ENCODE measurements around the gene MSMP. TPM values are rescaled to one million over a fixed set of nuclear protein-coding genes. Genes with fewer than 3 reads are reported as not detected.

Gene MSMP
- total and polyA plus RNA-seq, 9 of the 15 experiments (the other 6 are each of a cell fraction or from before 2014, with no cell fraction given): 0.60 TPM; not detected in 8

DNA sequence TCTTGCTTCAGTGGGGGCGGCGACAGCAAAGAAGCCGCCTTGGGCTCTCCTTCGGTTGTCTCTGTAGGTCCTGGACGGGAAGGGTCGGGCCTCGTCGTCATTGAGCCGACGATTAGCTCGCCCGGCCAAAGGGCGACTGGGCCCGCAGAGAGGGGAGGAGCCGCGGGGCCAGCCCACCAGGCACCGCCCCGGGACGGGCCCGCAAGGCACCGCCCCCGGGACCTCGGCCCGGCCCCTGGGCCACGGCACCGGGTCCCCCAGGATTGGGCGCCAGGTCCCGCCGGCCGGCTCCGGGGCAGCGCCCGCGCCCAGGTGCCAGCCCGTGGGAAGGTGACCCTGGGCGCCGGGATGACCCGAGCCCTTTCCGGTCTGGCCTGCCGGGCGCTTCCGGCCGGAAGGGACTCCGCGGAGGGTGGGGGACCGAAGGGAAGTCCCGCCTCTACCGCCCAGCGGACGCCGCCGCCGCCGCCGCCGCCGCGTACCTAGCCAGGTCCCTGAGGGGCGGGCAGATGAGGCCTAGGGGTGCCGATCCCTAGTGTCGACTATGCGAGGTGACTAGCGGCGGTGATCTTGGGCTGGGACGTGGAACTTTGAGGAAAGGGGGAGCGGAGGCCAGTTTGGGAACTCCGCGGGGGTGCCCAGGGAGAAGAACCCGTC, 5.1 kb downstream of the MSMP start, which contains the start of the genes GBA2 and RGP1 (continued):
- peak; percentile 38; the same call in 1 of the 2 replicates for TF ChIP-seq ATF7 (IDR thresholded peaks at IDR 0.05)
- no peak for TF ChIP-seq SETDB1 (IDR thresholded peaks at IDR 0.05; ENCODE audit: low read length)
- TF ChIP-seq, protein P1, sequence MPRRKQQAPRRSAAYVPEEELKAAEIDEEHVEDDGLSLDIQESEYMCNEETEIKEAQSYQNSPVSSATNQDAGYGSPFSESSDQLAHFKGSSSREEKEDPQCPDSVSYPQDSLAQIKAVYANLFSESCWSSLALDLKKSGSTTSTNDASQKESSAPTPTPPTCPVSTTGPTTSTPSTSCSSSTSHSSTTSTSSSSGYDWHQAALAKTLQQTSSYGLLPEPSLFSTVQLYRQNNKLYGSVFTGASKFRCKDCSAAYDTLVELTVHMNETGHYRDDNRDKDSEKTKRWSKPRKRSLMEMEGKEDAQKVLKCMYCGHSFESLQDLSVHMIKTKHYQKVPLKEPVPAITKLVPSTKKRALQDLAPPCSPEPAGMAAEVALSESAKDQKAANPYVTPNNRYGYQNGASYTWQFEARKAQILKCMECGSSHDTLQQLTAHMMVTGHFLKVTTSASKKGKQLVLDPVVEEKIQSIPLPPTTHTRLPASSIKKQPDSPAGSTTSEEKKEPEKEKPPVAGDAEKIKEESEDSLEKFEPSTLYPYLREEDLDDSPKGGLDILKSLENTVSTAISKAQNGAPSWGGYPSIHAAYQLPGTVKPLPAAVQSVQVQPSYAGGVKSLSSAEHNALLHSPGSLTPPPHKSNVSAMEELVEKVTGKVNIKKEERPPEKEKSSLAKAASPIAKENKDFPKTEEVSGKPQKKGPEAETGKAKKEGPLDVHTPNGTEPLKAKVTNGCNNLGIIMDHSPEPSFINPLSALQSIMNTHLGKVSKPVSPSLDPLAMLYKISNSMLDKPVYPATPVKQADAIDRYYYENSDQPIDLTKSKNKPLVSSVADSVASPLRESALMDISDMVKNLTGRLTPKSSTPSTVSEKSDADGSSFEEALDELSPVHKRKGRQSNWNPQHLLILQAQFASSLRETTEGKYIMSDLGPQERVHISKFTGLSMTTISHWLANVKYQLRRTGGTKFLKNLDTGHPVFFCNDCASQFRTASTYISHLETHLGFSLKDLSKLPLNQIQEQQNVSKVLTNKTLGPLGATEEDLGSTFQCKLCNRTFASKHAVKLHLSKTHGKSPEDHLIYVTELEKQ (CRISPR knock-in tag; IDR thresholded peaks at IDR 0.05): no peak
- no peak for TF ChIP-seq CHD1 (IDR thresholded peaks at IDR 0.05; ENCODE audit: low read length)
- no peak for TF ChIP-seq SMARCB1 (IDR thresholded peaks at IDR 0.05; ENCODE audit: insufficient read length, low read depth)
- no peak for TF ChIP-seq FOSL1 (tag; conservative IDR thresholded peaks at IDR 0.05)
- no peak for TF ChIP-seq CBX5 (IDR thresholded peaks at IDR 0.05; ENCODE audit: borderline replicate concordance, low read depth)
- TF ChIP-seq HMG20B (CRISPR knock-in tag; IDR thresholded peaks at IDR 0.05): no peak
- TF ChIP-seq BCOR (IDR thresholded peaks at IDR 0.05): no peak
- TF ChIP-seq FOXA1 (IDR thresholded peaks at IDR 0.05; ENCODE audit: borderline replicate concordance): no peak
- TF ChIP-seq, protein P2, sequence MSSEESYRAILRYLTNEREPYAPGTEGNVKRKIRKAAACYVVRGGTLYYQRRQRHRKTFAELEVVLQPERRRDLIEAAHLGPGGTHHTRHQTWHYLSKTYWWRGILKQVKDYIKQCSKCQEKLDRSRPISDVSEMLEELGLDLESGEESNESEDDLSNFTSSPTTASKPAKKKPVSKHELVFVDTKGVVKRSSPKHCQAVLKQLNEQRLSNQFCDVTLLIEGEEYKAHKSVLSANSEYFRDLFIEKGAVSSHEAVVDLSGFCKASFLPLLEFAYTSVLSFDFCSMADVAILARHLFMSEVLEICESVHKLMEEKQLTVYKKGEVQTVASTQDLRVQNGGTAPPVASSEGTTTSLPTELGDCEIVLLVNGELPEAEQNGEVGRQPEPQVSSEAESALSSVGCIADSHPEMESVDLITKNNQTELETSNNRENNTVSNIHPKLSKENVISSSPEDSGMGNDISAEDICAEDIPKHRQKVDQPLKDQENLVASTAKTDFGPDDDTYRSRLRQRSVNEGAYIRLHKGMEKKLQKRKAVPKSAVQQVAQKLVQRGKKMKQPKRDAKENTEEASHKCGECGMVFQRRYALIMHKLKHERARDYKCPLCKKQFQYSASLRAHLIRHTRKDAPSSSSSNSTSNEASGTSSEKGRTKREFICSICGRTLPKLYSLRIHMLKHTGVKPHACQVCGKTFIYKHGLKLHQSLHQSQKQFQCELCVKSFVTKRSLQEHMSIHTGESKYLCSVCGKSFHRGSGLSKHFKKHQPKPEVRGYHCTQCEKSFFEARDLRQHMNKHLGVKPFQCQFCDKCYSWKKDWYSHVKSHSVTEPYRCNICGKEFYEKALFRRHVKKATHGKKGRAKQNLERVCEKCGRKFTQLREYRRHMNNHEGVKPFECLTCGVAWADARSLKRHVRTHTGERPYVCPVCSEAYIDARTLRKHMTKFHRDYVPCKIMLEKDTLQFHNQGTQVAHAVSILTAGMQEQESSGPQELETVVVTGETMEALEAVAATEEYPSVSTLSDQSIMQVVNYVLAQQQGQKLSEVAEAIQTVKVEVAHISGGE (CRISPR knock-in tag; IDR thresholded peaks at IDR 0.05): peak; percentile 77 to 95 (median 93); a peak in 5 of 6 replicates
- TF ChIP-seq, protein P3, sequence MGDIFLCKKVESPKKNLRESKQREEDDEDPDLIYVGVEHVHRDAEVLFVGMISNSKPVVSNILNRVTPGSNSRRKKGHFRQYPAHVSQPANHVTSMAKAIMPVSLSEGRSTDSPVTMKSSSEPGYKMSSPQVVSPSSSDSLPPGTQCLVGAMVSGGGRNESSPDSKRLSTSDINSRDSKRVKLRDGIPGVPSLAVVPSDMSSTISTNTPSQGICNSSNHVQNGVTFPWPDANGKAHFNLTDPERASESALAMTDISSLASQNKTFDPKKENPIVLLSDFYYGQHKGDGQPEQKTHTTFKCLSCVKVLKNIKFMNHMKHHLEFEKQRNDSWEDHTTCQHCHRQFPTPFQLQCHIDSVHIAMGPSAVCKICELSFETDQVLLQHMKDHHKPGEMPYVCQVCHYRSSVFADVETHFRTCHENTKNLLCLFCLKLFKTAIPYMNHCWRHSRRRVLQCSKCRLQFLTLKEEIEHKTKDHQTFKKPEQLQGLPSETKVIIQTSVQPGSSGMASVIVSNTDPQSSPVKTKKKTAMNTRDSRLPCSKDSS (IDR thresholded peaks at IDR 0.05; ENCODE audit: low read depth, partially characterized antibody): no peak
- TF ChIP-seq ZBTB7A (IDR thresholded peaks at IDR 0.05; ENCODE audit: borderline replicate concordance, control insufficient read depth, low read depth, low read length): peak; percentile 26; the same call in 1 of the 2 replicates
- TF ChIP-seq POLR2G (IDR thresholded peaks at IDR 0.05; ENCODE audit: low read depth, low read length): peak; percentile 91
- TF ChIP-seq ZNF764 (CRISPR knock-in tag; IDR thresholded peaks at IDR 0.05; ENCODE audit: low read depth): no peak
- TF ChIP-seq ZNF274 (IDR thresholded peaks at IDR 0.05; ENCODE audit: borderline replicate concordance, low read depth, low read length): no peak
- TF ChIP-seq, protein P4, sequence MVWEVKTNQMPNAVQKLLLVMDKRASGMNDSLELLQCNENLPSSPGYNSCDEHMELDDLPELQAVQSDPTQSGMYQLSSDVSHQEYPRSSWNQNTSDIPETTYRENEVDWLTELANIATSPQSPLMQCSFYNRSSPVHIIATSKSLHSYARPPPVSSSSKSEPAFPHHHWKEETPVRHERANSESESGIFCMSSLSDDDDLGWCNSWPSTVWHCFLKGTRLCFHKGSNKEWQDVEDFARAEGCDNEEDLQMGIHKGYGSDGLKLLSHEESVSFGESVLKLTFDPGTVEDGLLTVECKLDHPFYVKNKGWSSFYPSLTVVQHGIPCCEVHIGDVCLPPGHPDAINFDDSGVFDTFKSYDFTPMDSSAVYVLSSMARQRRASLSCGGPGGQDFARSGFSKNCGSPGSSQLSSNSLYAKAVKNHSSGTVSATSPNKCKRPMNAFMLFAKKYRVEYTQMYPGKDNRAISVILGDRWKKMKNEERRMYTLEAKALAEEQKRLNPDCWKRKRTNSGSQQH (CRISPR knock-in tag; IDR thresholded peaks at IDR 0.05): no peak
- TF ChIP-seq GABPA (tag; conservative IDR thresholded peaks at IDR 0.05; ENCODE audit: low read depth): peak; percentile 97

All from K562 (cell line).